Non-pigmented ciliary epithelial cell (primary cell): ENCODE measurements around the gene MRPL36.
"Not testable (repeated sequence)": the region's sequence is repeated elsewhere in the genome, so short reads cannot be mapped to it uniquely, and the experiment has no call there.

Experiments used
- DNase-seq: peaks from one replicate; pipeline ENCODE4 v3.0.0-alpha.2; 2010; ENCODE audit warnings: low read depth

MRPL36 gene

GRCh38 chr5:1832511-1833250, 33.0 kb upstream of the MRPL36 start:
- DNase-seq = no peak

- no peak for DNase-seq
Measured at GRCh38 chr5:1831677-1832313, 32.2 kb upstream of the MRPL36 start.

DNA sequence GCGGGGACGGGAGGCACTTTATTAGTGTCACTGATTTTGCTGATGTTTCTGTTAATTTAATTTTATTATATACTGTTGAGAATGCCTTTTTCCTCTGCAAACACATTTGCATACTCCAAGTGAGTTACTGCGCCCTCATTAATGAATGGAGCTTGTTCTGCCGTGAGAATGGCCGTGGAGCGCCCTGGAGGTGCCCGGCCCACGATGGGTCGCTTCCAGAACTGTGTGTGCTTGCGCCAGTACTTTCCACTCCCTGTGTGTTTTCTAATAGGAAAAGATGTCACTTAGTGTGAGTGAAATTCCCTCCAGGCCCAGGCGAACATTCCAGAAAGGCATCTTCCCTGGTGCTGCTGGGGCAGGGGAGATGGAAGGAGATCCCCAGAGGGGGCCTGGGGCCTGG, 31.6 kb upstream of the MRPL36 start:
- no peak for DNase-seq

- DNase-seq = no peak
Measured at GRCh38 chr5:1830571-1831228, 31.1 kb upstream of the MRPL36 start.

GRCh38 chr5:1827886-1828397, 28.3 kb upstream of the MRPL36 start:
- no peak for DNase-seq

DNA sequence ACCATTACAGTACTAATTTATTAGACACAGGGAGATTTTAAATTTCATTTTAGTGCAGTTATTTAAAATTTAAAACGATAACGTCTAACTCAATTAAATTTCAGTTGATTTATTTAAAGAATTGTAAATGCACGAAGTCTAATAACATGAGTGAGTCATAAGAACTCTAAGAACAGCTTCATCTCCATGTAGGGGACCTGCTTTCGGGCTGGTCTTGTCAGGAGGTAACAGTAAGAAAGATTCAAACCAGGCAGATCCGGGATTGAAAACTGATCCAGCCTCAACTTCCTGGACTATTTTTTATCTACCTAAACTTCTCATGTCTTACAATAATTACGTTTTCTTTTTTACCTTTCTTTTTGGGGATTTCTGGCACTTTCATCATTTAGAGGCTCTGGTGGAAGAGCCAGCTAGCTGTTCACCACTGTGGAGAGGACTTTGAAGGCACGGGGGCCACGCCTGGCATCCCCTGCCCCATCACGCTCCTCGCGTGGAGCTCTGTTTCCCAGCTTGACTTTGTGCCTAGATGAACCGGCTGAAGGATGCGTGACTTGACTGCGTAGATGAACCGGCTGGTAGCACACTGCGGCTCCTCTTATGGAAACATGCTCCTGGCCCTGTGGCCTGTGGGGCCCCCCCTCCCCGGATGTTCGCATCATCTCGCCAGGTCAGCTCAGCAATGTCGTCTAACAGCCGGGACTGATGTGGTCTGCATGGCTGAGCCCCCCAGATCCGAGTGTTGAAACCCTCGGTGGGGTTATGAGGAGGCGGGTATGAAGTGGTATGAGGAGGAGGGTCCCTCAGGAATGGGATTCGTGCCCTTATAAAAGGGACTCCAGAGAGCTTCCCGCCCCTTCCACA, 27.6 kb upstream of the MRPL36 start:
- no peak for DNase-seq

GRCh38 chr5:1826235-1826980, 26.8 kb upstream of the MRPL36 start:
- no peak for DNase-seq

DNA sequence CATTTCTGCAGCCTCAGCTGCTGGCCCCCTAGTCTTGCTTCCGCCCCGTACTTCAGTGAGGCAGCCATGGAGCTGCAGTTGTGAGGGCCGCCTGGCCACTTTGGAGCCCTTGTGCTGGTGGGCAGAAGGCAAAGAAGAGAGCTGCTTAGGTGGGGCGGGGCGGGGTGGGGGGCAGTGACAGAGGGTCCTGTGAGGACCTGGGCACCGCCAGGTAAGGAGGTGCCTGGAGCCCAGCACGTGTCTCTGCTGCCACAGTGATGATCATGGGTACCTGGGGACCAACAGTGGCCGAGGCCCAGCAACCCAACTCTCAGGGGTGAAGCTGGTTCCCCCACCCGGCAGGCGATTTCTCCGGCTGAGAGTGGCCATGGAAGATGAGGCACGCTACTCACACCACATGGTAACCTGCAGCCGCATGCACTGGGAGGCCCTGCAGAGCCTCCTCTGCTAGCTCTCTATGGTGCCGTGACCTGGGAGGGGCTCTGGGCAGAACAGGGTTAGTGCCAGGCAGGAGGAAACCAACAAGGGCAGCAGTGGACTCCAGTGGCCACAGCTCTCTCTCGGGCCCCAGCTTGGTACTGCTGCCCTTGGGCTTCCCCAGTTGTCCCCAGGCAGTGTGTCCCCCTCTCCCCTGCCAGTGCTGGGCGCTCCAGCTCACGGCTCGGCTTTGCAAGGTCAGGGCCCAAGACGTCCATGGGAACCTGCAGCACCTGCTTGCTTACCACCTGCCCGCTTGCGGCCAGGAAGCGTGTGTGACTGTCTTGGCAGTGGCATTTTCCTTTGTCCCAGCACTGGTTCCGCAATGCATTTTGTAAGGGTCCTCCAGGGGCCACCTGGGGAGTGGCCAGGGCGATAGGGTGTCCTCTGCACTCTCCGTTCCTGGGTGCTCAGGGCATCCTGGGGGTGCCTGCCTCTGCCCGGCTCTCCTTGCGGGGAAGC, 25.5 kb upstream of the MRPL36 start:
- no peak for DNase-seq

DNA sequence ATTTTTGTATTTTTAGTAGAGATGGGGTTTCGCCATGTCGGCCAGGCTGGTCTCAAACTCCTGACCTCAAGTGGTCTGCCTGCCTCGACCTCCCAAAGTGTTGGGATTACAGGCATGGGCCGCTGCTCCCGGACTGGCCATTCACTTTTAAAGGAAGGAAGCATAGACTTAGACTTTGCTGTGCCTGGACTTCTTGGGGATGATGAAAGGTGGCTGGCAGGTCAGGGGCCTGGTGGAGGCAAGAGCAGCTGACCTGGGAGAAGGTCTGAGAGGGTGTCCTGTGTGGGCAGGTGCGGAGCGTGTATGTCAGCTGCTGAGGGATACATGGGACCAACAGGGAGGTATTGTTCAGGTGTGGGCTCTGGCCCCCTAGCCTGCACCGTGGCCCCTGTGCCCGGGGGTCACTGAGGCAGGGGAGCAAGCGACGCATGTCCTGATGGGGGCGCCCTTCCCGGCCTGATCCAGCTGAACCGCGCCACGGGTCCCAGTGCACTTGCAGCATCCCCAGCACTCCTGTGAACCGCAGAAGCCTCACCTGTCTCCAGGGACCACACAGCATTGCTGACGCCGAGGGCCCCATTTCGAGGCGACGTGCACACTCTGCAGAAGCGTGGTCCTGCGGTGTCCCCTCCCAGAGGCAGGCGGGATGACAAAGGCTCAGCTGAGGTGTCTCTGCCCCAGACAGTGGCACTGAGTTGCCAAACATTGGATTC, 24.6 kb upstream of the MRPL36 start:
- no peak for DNase-seq

DNA sequence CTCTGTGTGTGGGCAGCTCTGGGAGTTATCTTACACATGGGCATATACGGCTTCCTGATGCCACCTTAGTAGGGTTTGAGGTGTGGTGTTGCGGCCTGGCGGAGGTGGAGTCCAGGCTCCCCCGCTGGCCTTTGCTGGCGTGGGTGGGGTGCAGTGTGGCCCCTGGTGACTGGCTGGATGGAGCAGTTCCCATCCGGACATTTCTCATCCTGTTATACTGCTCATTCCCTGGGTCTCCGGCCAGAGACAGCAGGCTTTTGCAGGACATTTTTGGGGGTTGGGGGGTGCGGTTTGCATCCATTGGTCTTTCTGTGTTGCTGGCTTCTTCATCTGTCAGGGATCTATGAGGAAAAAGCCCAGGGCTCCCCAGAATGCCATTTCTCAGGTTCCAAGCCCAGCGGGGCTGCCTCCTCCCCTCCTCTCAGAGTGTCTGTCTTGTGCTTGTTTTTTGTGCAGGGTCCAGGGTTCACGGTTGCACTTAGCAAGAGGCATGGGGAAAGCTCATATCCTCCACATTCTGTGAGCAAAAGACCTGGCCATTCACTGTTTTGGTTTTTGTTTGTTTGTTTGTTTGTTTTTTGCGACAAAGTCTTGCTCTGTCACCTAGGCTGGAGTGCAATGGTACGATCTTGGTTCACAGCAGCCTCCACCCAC, 23.9 kb upstream of the MRPL36 start:
- DNase-seq = no peak

GRCh38 chr5:1821862-1822261, 22.2 kb upstream of the MRPL36 start:
- no peak for DNase-seq

GRCh38 chr5:1820926-1821325, 21.3 kb upstream of the MRPL36 start:
- no peak for DNase-seq

- DNase-seq = no peak
Measured at GRCh38 chr5:1820381-1820780, 20.7 kb upstream of the MRPL36 start.

DNA sequence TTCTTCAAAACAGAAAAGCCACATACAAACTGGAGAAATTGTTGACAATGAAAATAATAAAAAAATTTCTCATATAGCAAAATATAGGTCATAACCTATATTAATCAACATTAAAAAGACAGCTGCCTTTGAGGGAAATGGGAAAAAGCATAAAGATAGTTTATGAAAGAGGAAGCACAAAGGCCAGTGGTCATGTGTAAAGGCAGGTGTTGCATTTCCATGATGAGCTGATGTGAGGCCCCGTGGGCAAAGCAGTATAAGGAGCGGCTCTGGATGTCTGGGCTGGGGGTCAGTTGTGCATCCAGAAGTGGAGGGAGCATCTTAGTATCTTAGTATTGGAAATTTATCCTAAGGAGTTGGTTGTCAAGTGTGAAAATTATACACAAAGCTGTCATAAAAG, 19.8 kb upstream of the MRPL36 start:
- DNase-seq = no peak

DNA sequence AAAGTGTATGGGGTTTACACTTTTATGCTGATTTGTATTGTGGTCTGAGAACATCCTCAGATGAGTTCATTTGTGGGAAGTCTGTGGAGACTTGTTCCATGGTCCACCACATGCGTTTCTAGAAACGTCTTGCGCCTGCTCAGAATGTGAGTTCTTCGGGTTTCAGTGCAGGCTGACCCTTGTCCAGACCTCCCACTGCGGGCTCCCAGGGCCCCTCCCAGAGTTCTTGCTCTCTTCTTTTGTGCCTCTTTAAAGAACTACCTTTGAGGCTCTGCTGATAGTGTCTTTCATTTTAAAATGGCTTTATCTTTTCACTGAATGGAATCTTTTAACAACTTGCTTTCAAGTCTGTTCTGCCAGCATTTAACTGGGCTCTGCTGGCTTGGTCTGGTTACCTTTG, 19.1 kb upstream of the MRPL36 start:
- DNase-seq = no peak

DNA sequence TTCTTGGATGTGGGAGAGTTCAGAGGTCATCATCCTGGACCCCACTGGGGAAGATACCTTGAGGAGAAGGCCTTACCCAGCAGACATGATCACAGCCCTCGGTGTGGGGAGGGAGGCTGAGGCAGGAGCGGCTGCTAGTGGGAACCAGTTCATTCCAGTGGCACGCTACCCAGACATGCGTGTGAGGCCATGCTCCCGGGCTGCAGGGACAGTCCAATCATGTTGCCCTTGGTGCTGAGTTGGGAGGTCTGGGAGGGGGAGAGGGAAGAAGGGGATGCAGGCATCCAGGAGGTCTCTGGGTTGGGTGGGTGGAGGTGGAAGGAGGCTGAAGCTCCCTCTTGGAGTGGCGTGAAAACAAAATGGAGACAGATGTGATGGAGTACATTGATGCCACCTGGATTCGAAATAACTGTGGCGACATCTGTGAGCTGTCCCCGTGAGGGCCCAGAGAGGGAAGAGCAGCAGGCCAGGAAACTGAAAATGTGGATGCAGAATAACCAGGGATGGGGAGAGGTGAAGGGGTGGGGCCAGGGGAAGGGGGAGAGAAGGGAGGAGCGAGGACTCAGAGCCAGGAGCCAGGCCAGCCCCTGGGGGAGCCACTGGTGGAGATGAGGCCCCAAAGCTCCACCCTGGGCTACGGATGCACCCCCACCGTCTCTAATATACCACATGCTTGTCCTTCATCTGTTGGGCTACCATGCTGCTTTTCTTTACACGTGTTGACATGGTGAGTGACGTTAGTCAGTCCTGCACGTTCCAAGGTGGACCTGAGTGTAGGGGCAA, 17.8 kb upstream of the MRPL36 start:
- no peak for DNase-seq

DNA sequence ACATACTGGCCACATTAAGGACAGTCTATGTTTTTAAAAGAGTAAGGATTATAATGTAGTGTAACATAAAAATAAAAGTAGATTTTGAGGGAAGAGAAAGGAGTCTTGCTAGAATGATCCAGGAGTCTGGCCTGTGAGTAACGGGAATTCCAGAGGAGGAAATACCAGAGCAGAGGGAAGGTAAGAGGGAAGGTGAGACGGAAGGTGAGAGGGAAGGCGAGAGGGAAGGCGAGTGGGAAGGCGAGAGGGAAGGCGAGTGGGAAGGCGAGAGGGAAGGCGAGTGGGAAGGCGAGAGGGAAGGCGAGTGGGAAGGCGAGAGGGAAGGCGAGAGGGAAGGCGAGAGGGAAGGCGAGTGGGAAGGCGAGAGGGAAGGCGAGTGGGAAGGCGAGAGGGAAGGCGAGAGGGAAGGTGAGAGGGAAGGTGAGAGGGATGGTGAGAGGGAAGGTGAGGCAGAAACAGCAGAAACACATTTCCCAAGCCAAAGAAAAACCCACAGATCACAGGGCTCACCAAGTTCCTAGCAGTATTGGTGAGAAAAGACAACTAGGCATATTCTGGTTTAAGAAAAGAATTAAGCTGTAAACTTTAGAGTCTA, 17.0 kb upstream of the MRPL36 start:
- not testable (repeated sequence) for DNase-seq

GRCh38 chr5:1815881-1816292, 16.2 kb upstream of the MRPL36 start:
- no peak for DNase-seq
